ENCODE results near the gene TMEM117.

- no peak for TF ChIP-seq CTCF (IDR thresholded peaks at IDR 0.05)
- TF ChIP-seq EZH2 (IDR thresholded peaks at IDR 0.05; ENCODE audit: borderline replicate concordance, insufficient read depth, low read depth, low read length, poor library complexity, severe bottlenecking), result no peak
Observed at GRCh38 chr12:44259890-44260289, 424.0 kb downstream of the TMEM117 start.

All from B cell (primary cell).